Nephron (organoid): ENCODE measurements around the gene DCAF15.
A peak's percentile ranks its signal among the peaks of the same experiment; 100 is the strongest.

Experiments used
- H3K27ac Mint-ChIP-seq, 3 experiments: 2 replicates each; pipeline ENCODE4 v1.8.0; 2020; ENCODE audit warnings: mixed read lengths in 3 of 3, mild to moderate bottlenecking in 2 of 3, moderate library complexity in 1 of 3
- H3K27me3 Mint-ChIP-seq: 2 replicates; pipeline ENCODE4 v1.8.0; 2021; ENCODE audit warnings: low read depth, mild to moderate bottlenecking, moderate library complexity, mixed read lengths
- H3K36me3 Mint-ChIP-seq: 2 replicates; pipeline ENCODE4 v1.8.0; 2020; ENCODE audit warnings: low read depth, mixed read lengths
- H3K4me1 Mint-ChIP-seq: 2 replicates; pipeline ENCODE4 v1.8.0; 2020; ENCODE audit warnings: mixed read lengths
- H3K4me3 Mint-ChIP-seq, 3 experiments: 2 replicates each; pipeline ENCODE4 v1.8.0; 2020; ENCODE audit warnings: mild to moderate bottlenecking in 3 of 3, mixed read lengths in 3 of 3, moderate library complexity in 2 of 3
- H3K9me3 Mint-ChIP-seq: 2 replicates; pipeline ENCODE4 v1.8.0; 2020; ENCODE audit warnings: mixed read lengths
- TF ChIP-seq, protein P1 (sequence below), 3 experiments: fragments of 200-600 bp; sonication (generic); IDR thresholded peaks; one replicate each; pipeline ENCODE4 v1.5.0; 2021; ENCODE audit warnings: antibody characterized with exemption in 3 of 3; ENCODE audit not compliant: unreplicated experiment in 3 of 3

DCAF15 gene, protein sequence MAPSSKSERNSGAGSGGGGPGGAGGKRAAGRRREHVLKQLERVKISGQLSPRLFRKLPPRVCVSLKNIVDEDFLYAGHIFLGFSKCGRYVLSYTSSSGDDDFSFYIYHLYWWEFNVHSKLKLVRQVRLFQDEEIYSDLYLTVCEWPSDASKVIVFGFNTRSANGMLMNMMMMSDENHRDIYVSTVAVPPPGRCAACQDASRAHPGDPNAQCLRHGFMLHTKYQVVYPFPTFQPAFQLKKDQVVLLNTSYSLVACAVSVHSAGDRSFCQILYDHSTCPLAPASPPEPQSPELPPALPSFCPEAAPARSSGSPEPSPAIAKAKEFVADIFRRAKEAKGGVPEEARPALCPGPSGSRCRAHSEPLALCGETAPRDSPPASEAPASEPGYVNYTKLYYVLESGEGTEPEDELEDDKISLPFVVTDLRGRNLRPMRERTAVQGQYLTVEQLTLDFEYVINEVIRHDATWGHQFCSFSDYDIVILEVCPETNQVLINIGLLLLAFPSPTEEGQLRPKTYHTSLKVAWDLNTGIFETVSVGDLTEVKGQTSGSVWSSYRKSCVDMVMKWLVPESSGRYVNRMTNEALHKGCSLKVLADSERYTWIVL

DNA sequence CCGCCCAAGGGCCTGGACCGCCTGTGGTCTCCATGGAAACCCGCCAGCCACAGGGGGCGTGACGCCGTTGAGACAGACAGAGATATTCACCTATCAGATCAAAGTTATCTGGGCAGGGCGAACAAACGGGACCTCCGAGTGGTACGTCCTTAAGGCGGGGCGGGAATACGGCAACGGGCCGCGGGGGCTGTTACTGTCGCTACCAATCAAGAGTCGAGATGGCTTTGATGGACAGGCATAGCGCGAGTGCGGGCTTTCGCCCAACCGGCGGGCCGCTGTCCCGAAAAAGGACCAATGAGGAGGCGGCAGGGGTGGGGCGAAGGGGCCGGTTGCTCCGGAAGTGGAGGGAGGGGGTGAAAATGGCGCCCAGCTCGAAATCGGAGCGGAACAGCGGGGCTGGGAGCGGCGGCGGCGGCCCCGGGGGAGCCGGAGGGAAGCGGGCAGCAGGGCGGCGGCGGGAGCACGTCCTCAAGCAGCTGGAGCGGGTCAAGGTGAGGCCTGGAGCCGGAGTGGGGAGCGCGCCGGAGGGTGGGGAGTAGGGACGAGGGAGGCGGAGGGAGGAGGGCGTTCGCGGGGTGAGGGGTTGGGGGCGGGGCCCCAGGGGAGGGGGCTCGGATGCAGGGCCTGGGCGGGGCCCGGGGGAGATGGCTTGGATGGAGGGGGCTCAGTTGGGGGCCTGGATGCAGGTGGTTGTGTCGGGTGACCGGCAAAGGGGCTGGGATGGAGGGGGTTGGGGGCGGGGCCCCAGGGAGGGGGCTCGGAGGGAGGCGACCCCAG is at the start of gene DCAF15:
DCAF15 (plus strand) TSS at position 356 of the 777 bp plus-strand sequence; CDS start at position 360, 4 bp downstream.
- TF ChIP-seq, protein P1, sequence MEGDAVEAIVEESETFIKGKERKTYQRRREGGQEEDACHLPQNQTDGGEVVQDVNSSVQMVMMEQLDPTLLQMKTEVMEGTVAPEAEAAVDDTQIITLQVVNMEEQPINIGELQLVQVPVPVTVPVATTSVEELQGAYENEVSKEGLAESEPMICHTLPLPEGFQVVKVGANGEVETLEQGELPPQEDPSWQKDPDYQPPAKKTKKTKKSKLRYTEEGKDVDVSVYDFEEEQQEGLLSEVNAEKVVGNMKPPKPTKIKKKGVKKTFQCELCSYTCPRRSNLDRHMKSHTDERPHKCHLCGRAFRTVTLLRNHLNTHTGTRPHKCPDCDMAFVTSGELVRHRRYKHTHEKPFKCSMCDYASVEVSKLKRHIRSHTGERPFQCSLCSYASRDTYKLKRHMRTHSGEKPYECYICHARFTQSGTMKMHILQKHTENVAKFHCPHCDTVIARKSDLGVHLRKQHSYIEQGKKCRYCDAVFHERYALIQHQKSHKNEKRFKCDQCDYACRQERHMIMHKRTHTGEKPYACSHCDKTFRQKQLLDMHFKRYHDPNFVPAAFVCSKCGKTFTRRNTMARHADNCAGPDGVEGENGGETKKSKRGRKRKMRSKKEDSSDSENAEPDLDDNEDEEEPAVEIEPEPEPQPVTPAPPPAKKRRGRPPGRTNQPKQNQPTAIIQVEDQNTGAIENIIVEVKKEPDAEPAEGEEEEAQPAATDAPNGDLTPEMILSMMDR (IDR thresholded peaks at IDR 0.05; ENCODE audit: unreplicated experiment in 3 of 3): no peak
- Mint-ChIP-seq H3K27ac (peak within 1 kb of the TSS; percentile 73 to 98 (median 96)), H3K27me3 (no peaks in the 10 kb centered on the region), H3K4me1 (peaks cover 4% of the 10 kb centered on the region), H3K36me3 (peaks cover 6% of the 10 kb centered on the region), H3K9me3 (no peaks in the 10 kb centered on the region), H3K4me3 (peak within 1 kb of the TSS; percentile 93 to 97 (median 94))

DNA sequence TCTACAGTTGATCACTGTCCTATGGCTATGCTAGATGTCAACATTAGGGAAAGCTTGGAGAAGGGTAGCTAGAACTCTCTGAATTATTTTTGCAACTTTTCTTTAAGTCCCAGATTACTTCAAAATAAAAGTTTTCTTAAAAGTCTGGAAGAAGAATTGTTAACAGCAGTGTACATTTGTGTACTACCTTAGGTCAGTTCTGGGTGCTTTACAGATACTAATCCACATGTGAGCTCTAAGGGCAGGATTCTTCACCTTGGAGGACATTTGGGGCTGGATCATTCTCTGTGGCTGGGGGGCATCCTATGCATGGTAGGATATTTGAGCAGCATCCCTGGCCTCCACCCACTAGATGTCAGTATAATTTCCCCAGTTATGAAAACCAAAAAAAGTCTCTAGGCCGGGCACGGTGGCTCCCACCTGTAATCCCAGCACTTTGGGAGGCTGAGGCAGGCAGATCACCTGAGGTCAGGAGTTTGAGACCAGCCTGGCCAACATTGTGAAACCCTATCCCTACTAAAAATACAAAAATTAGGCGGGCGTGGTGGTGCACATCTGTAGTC is 49.2 kb upstream of the DCAF15 start:
- H3K36me3 Mint-ChIP-seq: no peaks in the 10 kb centered on the region
- H3K4me3 Mint-ChIP-seq: peak overlapping the region in 2 of 3 experiments; percentile 14 to 39
- TF ChIP-seq, protein P1 (IDR thresholded peaks at IDR 0.05; ENCODE audit: unreplicated experiment in 3 of 3): peak in 2 of 3 experiments; percentile 25
- no peak overlapping the region for H3K27ac Mint-ChIP-seq
- peaks cover 14% of the 10 kb centered on the region for H3K4me1 Mint-ChIP-seq
- H3K27me3 Mint-ChIP-seq: no peaks in the 10 kb centered on the region
- no peaks in the 10 kb centered on the region for H3K9me3 Mint-ChIP-seq

DNA sequence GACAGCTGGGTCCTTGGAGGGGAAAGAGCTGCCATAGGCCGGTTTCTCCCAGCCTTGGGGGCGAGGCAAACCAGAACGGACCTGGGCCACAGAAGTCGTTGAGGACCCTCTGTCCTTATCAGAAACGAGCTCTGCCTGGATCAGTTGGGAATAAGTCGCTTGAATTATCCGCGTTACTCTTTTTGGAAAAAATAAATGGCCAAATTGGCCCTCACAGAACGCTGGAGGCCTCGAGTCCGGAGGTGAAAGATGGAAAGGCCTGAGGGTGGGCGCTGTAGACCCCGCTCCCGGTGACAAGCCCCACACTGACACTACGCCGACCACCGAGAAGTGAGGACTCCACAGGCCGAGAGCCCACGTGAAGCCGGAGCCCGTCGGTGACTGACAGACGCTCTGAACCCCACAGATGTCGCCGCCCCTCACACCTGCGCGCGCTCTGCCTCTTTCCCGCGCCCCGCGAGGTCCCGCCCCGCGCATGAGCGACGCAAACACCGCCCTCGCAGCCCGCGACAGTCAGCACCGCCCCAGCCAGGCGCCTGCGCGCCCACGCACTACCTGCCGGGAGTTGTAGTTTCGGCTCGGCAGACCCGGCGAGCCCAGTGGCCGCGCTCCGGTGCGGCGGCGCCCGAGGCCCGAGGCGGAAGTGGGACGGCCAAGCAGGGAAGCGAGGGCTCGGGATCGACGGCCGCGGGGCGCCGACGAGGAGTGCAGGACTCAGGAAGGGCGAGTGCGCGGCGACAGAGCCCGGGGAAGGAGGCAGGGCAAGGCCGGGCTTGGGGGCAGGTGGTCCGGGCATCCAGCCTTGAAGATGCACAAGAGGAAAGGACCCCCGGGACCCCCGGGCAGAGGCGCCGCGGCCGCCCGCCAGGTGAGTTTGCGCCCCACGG is 46.4 kb upstream of the DCAF15 start, which contains the start of the genes BRME1 and CC2D1A:
BRME1 (minus strand) TSS at position 484 of the 887 bp plus-strand sequence. CDS start 1,225 bp downstream, outside the sequence.
CC2D1A (plus strand) TSS at position 568 of the 887 bp plus-strand sequence; CDS start at position 809, 241 bp downstream.
- peak within 1 kb of the TSS in 1 of 3 experiments; percentile 85 for H3K27ac Mint-ChIP-seq
- peaks cover 10% of the 10 kb centered on the region for H3K36me3 Mint-ChIP-seq
- H3K4me3 Mint-ChIP-seq: peak within 1 kb of the TSS; percentile 81 to 88 (median 85)
- H3K9me3 Mint-ChIP-seq: no peaks in the 10 kb centered on the region
- TF ChIP-seq, protein P1 (IDR thresholded peaks at IDR 0.05; ENCODE audit: unreplicated experiment in 3 of 3): no peak
- H3K4me1 Mint-ChIP-seq: peaks cover 8% of the 10 kb centered on the region
- no peaks in the 10 kb centered on the region for H3K27me3 Mint-ChIP-seq

DNA sequence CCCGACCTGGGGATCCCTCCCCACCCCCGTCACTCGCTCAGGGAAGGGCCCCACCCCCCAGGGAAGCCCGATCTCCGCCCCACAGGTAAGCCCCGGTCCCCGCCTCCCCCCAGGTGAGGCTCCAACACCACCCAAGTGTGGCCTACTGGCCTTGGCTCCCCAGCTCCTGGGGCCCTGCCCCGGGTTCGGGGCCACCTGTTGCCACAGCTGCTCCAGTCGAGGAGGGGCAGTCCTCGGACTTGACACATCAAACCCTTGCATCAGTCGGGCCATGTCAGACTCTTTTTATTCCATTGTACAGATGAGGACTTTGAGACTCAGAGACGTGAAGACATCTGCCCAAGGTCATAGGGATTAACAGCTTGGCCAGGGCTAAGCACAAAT is 45.8 kb upstream of the DCAF15 start:
- Mint-ChIP-seq H3K9me3 (no peaks in the 10 kb centered on the region), H3K4me3 (peak overlapping the region; percentile 81 to 87 (median 83)), H3K27me3 (no peaks in the 10 kb centered on the region), H3K27ac (no peak overlapping the region), H3K36me3 (peaks cover 15% of the 10 kb centered on the region), H3K4me1 (peaks cover 8% of the 10 kb centered on the region)
- TF ChIP-seq, protein P1 (IDR thresholded peaks at IDR 0.05; ENCODE audit: unreplicated experiment in 3 of 3): no peak

DNA sequence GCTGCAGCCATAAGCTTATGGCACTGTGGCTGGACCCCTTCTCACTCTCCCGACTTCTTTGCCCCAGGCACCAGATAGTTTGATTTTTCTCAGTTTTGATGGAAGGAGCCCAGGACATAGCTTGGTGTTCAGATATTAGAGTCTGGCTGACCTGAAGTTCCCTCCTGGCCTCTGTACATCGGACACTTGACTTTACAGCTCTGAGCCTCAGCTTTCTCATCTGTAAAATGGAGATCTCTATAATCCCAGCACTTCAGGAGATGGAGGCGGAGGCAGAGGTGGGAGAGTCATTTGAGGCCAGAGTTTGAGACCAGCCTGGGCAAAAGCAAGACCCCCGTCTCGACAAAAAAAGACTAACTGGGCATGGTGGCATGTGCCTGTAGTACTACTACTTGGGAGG is 45.4 kb upstream of the DCAF15 start:
- peaks cover 16% of the 10 kb centered on the region for H3K36me3 Mint-ChIP-seq
- peaks cover 8% of the 10 kb centered on the region for H3K4me1 Mint-ChIP-seq
- TF ChIP-seq, protein P1 (IDR thresholded peaks at IDR 0.05; ENCODE audit: unreplicated experiment in 3 of 3): no peak
- H3K9me3 Mint-ChIP-seq: no peaks in the 10 kb centered on the region
- no peak overlapping the region for H3K27ac Mint-ChIP-seq
- no peaks in the 10 kb centered on the region for H3K27me3 Mint-ChIP-seq
- H3K4me3 Mint-ChIP-seq: peak overlapping the region; percentile 81 to 87 (median 83)
